Measurements from ENCODE around the gene ENOX1. TPM values are rescaled to one million over a fixed set of nuclear protein-coding genes. Genes with fewer than 3 reads are reported as not detected.

Gene ENOX1
- total RNA-seq, 1 donor from 2014 or later: 2.5 TPM

DNA sequence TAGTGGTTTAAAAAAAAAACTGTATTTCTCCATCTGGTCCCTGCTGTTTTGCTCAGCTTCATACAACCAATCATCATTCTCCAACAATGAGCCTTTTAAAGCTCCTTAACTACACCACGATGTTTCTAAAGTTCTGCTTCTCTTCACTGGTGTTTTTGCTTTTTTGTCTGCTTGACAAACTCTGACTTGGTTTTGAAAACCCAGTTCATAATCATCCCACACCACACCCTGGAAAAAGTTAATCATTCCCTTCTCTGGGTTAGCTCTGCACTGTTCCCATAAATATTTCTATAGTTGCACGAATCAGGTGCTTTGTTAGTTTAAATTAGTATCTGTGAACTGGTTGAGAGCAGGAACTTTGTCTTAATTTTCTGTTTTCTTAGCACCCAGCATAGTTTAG, 217.1 kb downstream of the ENOX1 start:
- no peak for DNase-seq (ENCODE audit: low spot score, unreplicated experiment)
- Mint-ChIP-seq H3K9me3 (ENCODE audit: low read depth) (no peaks in the 10 kb centered on the region), H3K27me3 (no peaks in the 10 kb centered on the region), H3K36me3 (ENCODE audit: insufficient read depth) (no peaks in the 10 kb centered on the region), H3K27ac (no peak overlapping the region), H3K4me3 (ENCODE audit: low read depth) (no peak overlapping the region), H3K4me1 (ENCODE audit: low read depth) (peaks cover 25% of the 10 kb centered on the region)
- TF ChIP-seq, protein P1, sequence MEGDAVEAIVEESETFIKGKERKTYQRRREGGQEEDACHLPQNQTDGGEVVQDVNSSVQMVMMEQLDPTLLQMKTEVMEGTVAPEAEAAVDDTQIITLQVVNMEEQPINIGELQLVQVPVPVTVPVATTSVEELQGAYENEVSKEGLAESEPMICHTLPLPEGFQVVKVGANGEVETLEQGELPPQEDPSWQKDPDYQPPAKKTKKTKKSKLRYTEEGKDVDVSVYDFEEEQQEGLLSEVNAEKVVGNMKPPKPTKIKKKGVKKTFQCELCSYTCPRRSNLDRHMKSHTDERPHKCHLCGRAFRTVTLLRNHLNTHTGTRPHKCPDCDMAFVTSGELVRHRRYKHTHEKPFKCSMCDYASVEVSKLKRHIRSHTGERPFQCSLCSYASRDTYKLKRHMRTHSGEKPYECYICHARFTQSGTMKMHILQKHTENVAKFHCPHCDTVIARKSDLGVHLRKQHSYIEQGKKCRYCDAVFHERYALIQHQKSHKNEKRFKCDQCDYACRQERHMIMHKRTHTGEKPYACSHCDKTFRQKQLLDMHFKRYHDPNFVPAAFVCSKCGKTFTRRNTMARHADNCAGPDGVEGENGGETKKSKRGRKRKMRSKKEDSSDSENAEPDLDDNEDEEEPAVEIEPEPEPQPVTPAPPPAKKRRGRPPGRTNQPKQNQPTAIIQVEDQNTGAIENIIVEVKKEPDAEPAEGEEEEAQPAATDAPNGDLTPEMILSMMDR (IDR thresholded peaks at IDR 0.05; ENCODE audit: unreplicated experiment): no peak

DNA sequence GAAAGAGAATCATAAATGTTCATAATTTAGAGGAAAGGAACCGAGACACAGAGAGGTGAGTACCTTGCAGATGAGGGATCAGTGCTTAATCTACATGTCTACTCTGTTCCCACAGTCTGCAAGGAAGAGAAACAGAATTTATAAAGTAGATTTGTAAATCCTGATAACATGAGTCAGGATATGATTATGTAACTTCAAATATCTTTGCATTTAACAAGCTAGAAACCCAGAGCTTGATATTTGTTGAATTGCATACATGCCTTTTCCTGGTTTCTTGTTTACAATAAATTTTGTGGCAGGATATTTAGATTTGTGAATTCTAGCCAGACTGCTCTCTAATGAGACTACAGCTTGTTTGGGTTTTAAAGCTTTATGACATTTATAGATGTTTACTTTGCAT, 219.2 kb downstream of the ENOX1 start:
- DNase-seq (ENCODE audit: low spot score, unreplicated experiment): no peak
- Mint-ChIP-seq H3K27me3 (no peaks in the 10 kb centered on the region), H3K36me3 (ENCODE audit: insufficient read depth) (no peaks in the 10 kb centered on the region), H3K4me3 (ENCODE audit: low read depth) (no peak overlapping the region), H3K27ac (no peak overlapping the region), H3K4me1 (ENCODE audit: low read depth) (peaks cover 15% of the 10 kb centered on the region), H3K9me3 (ENCODE audit: low read depth) (no peaks in the 10 kb centered on the region)
- TF ChIP-seq, protein P1 (IDR thresholded peaks at IDR 0.05; ENCODE audit: unreplicated experiment): no peak

DNA sequence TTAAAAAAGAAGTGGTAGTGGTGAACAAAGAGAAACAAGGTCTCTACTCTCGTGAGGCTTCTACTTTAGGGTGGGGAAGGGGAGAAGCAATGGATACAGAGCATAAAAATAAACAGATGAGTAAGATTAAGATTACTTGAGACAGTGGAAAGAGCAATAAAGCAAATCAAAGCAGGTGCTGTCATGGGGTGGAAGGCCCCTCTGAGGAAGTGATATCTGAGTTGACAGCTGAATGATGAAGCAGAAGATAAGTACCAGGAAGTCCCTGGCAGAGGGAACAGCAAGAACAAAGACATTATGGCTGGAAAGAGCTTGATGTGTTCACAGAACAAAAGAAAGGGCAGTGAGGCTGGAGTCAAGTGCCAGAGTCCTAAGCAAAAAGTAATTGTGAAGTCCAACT, 221.8 kb downstream of the ENOX1 start:
- Mint-ChIP-seq H3K4me3 (ENCODE audit: low read depth) (no peak overlapping the region), H3K9me3 (ENCODE audit: low read depth) (no peaks in the 10 kb centered on the region), H3K4me1 (ENCODE audit: low read depth) (peaks cover 20% of the 10 kb centered on the region), H3K27ac (peak overlapping the region; percentile 34), H3K27me3 (no peaks in the 10 kb centered on the region), H3K36me3 (ENCODE audit: insufficient read depth) (no peaks in the 10 kb centered on the region)
- DNase-seq (ENCODE audit: low spot score, unreplicated experiment): no peak
- TF ChIP-seq, protein P1 (IDR thresholded peaks at IDR 0.05; ENCODE audit: unreplicated experiment): no peak

DNA sequence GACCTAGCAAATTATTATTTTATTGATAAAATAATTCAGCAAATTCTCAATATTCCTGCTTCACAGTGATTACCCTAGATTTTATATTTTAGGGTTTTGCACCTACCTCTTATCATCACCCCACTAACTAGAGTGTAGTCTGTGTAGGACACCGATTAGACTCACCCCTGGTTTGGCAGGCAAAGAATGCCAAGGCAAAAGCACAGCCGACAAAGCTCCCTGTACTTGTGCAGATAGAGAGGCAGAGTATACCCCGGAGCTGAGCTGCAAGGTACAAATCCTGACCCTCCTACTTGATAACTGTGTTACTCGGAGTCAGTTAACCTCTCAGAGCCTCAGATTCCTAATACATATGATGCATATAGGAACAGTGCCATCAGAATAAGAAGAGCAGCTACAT, 225.7 kb downstream of the ENOX1 start:
- DNase-seq (ENCODE audit: low spot score, unreplicated experiment): no peak
- H3K4me3 Mint-ChIP-seq (ENCODE audit: low read depth): no peak overlapping the region
- peaks cover 20% of the 10 kb centered on the region for H3K4me1 Mint-ChIP-seq (ENCODE audit: low read depth)
- H3K27me3 Mint-ChIP-seq: no peaks in the 10 kb centered on the region
- H3K36me3 Mint-ChIP-seq (ENCODE audit: insufficient read depth): no peaks in the 10 kb centered on the region
- H3K27ac Mint-ChIP-seq: no peak overlapping the region
- no peaks in the 10 kb centered on the region for H3K9me3 Mint-ChIP-seq (ENCODE audit: low read depth)
- TF ChIP-seq, protein P1 (IDR thresholded peaks at IDR 0.05; ENCODE audit: unreplicated experiment): no peak

DNA sequence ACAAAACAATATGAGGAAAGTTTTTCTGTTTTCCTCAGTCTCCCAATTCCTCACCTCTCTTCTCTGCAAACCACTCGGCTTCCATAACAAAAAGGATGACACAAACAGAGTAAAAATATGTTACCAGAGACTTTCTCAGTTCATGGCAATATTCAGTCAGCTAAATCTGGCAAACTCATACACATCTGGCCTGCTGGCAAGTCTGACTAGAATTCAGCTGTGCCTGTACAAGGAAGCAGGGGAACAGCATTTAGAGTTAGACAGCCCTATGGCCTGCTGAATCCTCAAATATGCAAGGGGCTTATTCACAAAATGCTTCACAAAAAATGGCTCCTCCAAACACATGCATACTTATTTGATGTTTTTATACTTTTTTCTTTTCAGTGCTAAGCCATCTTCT, 227.8 kb downstream of the ENOX1 start:
- DNase-seq (ENCODE audit: low spot score, unreplicated experiment): no peak
- Mint-ChIP-seq H3K4me1 (ENCODE audit: low read depth) (peaks cover 15% of the 10 kb centered on the region), H3K36me3 (ENCODE audit: insufficient read depth) (no peaks in the 10 kb centered on the region), H3K27ac (no peak overlapping the region), H3K9me3 (ENCODE audit: low read depth) (no peaks in the 10 kb centered on the region), H3K27me3 (no peaks in the 10 kb centered on the region), H3K4me3 (ENCODE audit: low read depth) (no peak overlapping the region)
- TF ChIP-seq, protein P1 (IDR thresholded peaks at IDR 0.05; ENCODE audit: unreplicated experiment): no peak
